Naive thymus-derived CD4-positive, alpha-beta T cell (primary cell): ENCODE data around the gene FRMD4B. TPM values are rescaled to one million over a fixed set of nuclear protein-coding genes. Genes with fewer than 3 reads are reported as not detected.

Experiments
- ATAC-seq: fragments of 150-1000 bp; cut with Tn5 transposase; 2 replicates; pipeline ENCODE4 v1.10.0; 2021; ENCODE audit warnings: mild to moderate bottlenecking, moderate library complexity
- CTCF ChIA-PET: fragments of 350-600 bp; sonication (Branson Sonifier 250); formaldehyde crosslinking; loops from one replicate; lab custom pipeline; 2021; ENCODE audit warnings: antibody characterized with exemption; lab: Charles Lee
- POLR2A ChIA-PET: fragments of 350-600 bp; sonication (Branson Sonifier 250); formaldehyde crosslinking; loops from one replicate; lab custom pipeline; 2021; ENCODE audit warnings: antibody characterized with exemption, inconsistent platforms; lab: Charles Lee
- DNase-seq, 9 donors: peaks; one replicate each; pipeline versions ENCODE4 v3.0.0 to v3.0.0-alpha.2; 2020 to 2022; ENCODE audit warnings: mixed read lengths in 1 of 9
- H3K27ac ChIP-seq: one replicate; pipeline ENCODE4 v1.7.0; 2013; ENCODE audit warnings: mild to moderate bottlenecking, low read depth, low read length, moderate library complexity
- H3K27me3 ChIP-seq, 2 donors: one replicate each; pipeline ENCODE4 v1.7.0; 2013; ENCODE audit warnings: low read length in 2 of 2, mild to moderate bottlenecking in 2 of 2, moderate library complexity in 2 of 2; ENCODE audit not compliant: control insufficient read depth in 2 of 2, insufficient read depth in 2 of 2
- H3K36me3 ChIP-seq, 3 experiments: 1 replicate in 2 of 3; 2 replicates in 1 of 3; pipeline ENCODE4 v1.7.0; 2013; ENCODE audit warnings: low read length in 3 of 3, mild to moderate bottlenecking in 3 of 3, moderate library complexity in 1 of 3; ENCODE audit not compliant: insufficient read depth in 3 of 3, control insufficient read depth in 2 of 3
- H3K4me1 ChIP-seq, 2 donors: one replicate each; pipeline ENCODE4 v1.7.0; 2013; ENCODE audit warnings: low read length in 2 of 2, mild to moderate bottlenecking in 2 of 2, moderate library complexity in 1 of 2; ENCODE audit not compliant: control insufficient read depth in 2 of 2, insufficient read depth in 2 of 2
- H3K4me3 ChIP-seq: 2 replicates; pipeline ENCODE4 v1.7.0; 2013; ENCODE audit warnings: mild to moderate bottlenecking, low read length
- H3K9me3 ChIP-seq, 3 experiments: 1 replicate in 2 of 3; 2 replicates in 1 of 3; pipeline ENCODE4 v1.7.0; 2013; ENCODE audit warnings: low read length in 3 of 3; ENCODE audit not compliant: control insufficient read depth in 2 of 3
- H3K27ac Mint-ChIP-seq, 9 donors: one replicate each; pipeline ENCODE4 v1.8.0; 2020 to 2022; ENCODE audit warnings: mixed read lengths in 9 of 9, mild to moderate bottlenecking in 8 of 9, moderate library complexity in 5 of 9, inconsistent platforms in 2 of 9
- H3K27me3 Mint-ChIP-seq, 5 donors: one replicate each; pipeline ENCODE4 v1.8.0; 2021 to 2022; ENCODE audit warnings: mixed read lengths in 5 of 5, mild to moderate bottlenecking in 1 of 5
- H3K36me3 Mint-ChIP-seq, 5 donors: one replicate each; pipeline ENCODE4 v1.8.0; 2020 to 2022; ENCODE audit warnings: mixed read lengths in 5 of 5, mild to moderate bottlenecking in 3 of 5, inconsistent platforms in 1 of 5
- H3K4me1 Mint-ChIP-seq, 7 donors: one replicate each; pipeline ENCODE4 v1.8.0; 2020 to 2022; ENCODE audit warnings: mixed read lengths in 7 of 7, mild to moderate bottlenecking in 3 of 7, inconsistent platforms in 1 of 7
- H3K4me3 Mint-ChIP-seq, 10 donors: one replicate each; pipeline ENCODE4 v1.8.0; 2020 to 2022; ENCODE audit warnings: mild to moderate bottlenecking in 10 of 10, mixed read lengths in 10 of 10, moderate library complexity in 6 of 10, inconsistent platforms in 2 of 10
- H3K9me3 Mint-ChIP-seq, 11 donors: one replicate each; pipeline ENCODE4 v1.8.0; 2020 to 2022; ENCODE audit warnings: mixed read lengths in 11 of 11, mild to moderate bottlenecking in 4 of 11, inconsistent platforms in 1 of 11, moderate library complexity in 1 of 11
- intact Hi-C, 2 donors: fragments of 100-400 bp; cut with micrococcal nuclease; formaldehyde crosslinking; loops; one replicate each; pipeline ENCODE4 v1.15.1; 2023
- polyA plus RNA-seq, 2 donors: library from polyadenylated mRNA; unstranded; fragments of 300-500 nt; fragmentation: Illumina TruSeq; gene quantifications; one replicate each; pipeline ENCODE4 v1.2.3, GENCODE V29; 2021
- total RNA-seq, 6 experiments: library from RNA in 5 of 6; stranded (reverse) in 5 of 6; gene quantifications; 1 replicate in 5 of 6; 2 replicates in 1 of 6; pipeline ENCODE4 v1.2.3 and lab custom pipeline; 2021 to 2026

Gene FRMD4B
- total and polyA plus RNA-seq, 7 experiments from 2014 or later: 0.59 to 32.2 (median 5.6) TPM; not detected in 1

GRCh38 chr3:69174871-69175737 lies 210.8 kb downstream of the FRMD4B start:
- Histone ChIP-seq H3K36me3 (no peaks in the 10 kb centered on the region), H3K27ac (no peak overlapping the region), H3K9me3 (no peaks in the 10 kb centered on the region), H3K4me3 (no peak overlapping the region), H3K4me1 (no peaks in the 10 kb centered on the region), H3K27me3 (no peaks in the 10 kb centered on the region)
- ChIA-PET CTCF (interaction anchor here (1.4 kb wide), 1 partner anchor 54 kb away, joined by 3 read pairs; no protein-coding TSS in a partner anchor), POLR2A (no interaction called here)
- H3K27me3 Mint-ChIP-seq: no peaks in the 10 kb centered on the region
- peaks cover 0 to 28% (median 0%) of the 10 kb centered on the region in 7 donors for H3K4me1 Mint-ChIP-seq
- H3K27ac Mint-ChIP-seq: peak overlapping the region in 1 of 9 donors; percentile 25
- DNase-seq (no peak), ATAC-seq (no peak)
- H3K9me3 Mint-ChIP-seq: no peaks in the 10 kb centered on the region
- no peak overlapping the region for H3K4me3 Mint-ChIP-seq
- peaks cover 0 to 36% (median 5%) of the 10 kb centered on the region in 5 donors for H3K36me3 Mint-ChIP-seq
- intact Hi-C loops: loop anchor here in 1 of 2 donors (5.0 kb wide), 2 partner anchors 52 to 77 kb away; no protein-coding TSS in a partner anchor

GRCh38 chr3:69174445-69174844 lies 211.4 kb downstream of the FRMD4B start:
- H3K36me3 Mint-ChIP-seq: peaks cover 0 to 32% (median 5%) of the 10 kb centered on the region in 5 donors
- Histone ChIP-seq H3K27me3 (no peaks in the 10 kb centered on the region), H3K36me3 (no peaks in the 10 kb centered on the region), H3K9me3 (no peaks in the 10 kb centered on the region), H3K4me1 (no peaks in the 10 kb centered on the region), H3K4me3 (no peak overlapping the region), H3K27ac (no peak overlapping the region)
- H3K9me3 Mint-ChIP-seq: no peaks in the 10 kb centered on the region
- H3K4me3 Mint-ChIP-seq: no peak overlapping the region
- intact Hi-C loops: loop anchor here in 1 of 2 donors (5.0 kb wide), 1 partner anchor 78 kb away; no protein-coding TSS in a partner anchor
- ATAC-seq (no peak), DNase-seq (no peak)
- peaks cover 0 to 24% (median 0%) of the 10 kb centered on the region in 7 donors for H3K4me1 Mint-ChIP-seq
- CTCF ChIA-PET: interaction anchor here (0.6 to 1.4 kb wide), 3 partner anchors 17 to 64 kb away, joined by 3 to 5 read pairs (median 3); no protein-coding TSS in a partner anchor
- POLR2A ChIA-PET: no interaction called here
- no peaks in the 10 kb centered on the region for H3K27me3 Mint-ChIP-seq
- H3K27ac Mint-ChIP-seq: no peak overlapping the region

- H3K27me3 Mint-ChIP-seq: no peaks in the 10 kb centered on the region
- intact Hi-C loops: loop anchor here in 1 of 2 donors (5.0 kb wide), 1 partner anchor 80 kb away; no protein-coding TSS in a partner anchor
- H3K4me3 Mint-ChIP-seq: no peak overlapping the region
- peaks cover 0 to 8% (median 0%) of the 10 kb centered on the region in 7 donors for H3K4me1 Mint-ChIP-seq
- H3K36me3 Mint-ChIP-seq: peaks cover 0 to 16% (median 5%) of the 10 kb centered on the region in 5 donors
- no peak overlapping the region for H3K27ac ChIP-seq
- H3K9me3 ChIP-seq: no peaks in the 10 kb centered on the region
- no peak overlapping the region for H3K27ac Mint-ChIP-seq
- DNase-seq (no peak), ATAC-seq (no peak)
- H3K4me3 ChIP-seq: no peak overlapping the region
- ChIA-PET CTCF (interaction anchor here (0.6 to 1.3 kb wide), 2 partner anchors 9 to 11 kb away, joined by 3 to 4 read pairs; no protein-coding TSS in a partner anchor), POLR2A (no interaction called here)
- H3K27me3 ChIP-seq: no peaks in the 10 kb centered on the region
- no peaks in the 10 kb centered on the region for H3K4me1 ChIP-seq
- H3K9me3 Mint-ChIP-seq: no peaks in the 10 kb centered on the region
- no peaks in the 10 kb centered on the region for H3K36me3 ChIP-seq
These were observed 213.8 kb downstream of the FRMD4B start for GRCh38 chr3:69172058-69172457.

GRCh38 chr3:69166446-69166845 lies 219.4 kb downstream of the FRMD4B start:
- no peak for ATAC-seq
- CTCF ChIA-PET: no interaction called here
- POLR2A ChIA-PET: no interaction called here

GRCh38 chr3:69165744-69166143 lies 220.1 kb downstream of the FRMD4B start:
- intact Hi-C loops: loop anchor here in 1 of 2 donors (10.0 kb wide), 1 partner anchor 1189 kb away; no protein-coding TSS in a partner anchor
- Histone ChIP-seq H3K4me1 (no peaks in the 10 kb centered on the region), H3K27me3 (no peaks in the 10 kb centered on the region), H3K36me3 (no peaks in the 10 kb centered on the region), H3K9me3 (no peaks in the 10 kb centered on the region), H3K27ac (no peak overlapping the region), H3K4me3 (no peak overlapping the region)
- no peak overlapping the region for H3K27ac Mint-ChIP-seq
- DNase-seq: no peak
- ChIA-PET POLR2A (interaction anchor here (0.5 kb wide), 1 partner anchor 140 kb away, joined by 3 read pairs; no protein-coding TSS in a partner anchor), CTCF (interaction anchor here (0.6 to 1.0 kb wide), 2 partner anchors 10 to 162 kb away, joined by 3 to 4 read pairs; no protein-coding TSS in a partner anchor)
- H3K9me3 Mint-ChIP-seq: no peaks in the 10 kb centered on the region
- no peaks in the 10 kb centered on the region for H3K27me3 Mint-ChIP-seq
- no peak for ATAC-seq
- no peaks in the 10 kb centered on the region for H3K36me3 Mint-ChIP-seq
- no peak overlapping the region for H3K4me3 Mint-ChIP-seq
- H3K4me1 Mint-ChIP-seq: peaks cover 0 to 11% (median 0%) of the 10 kb centered on the region in 7 donors

More at GRCh38 chr3:69166446-69166845, 219.4 kb downstream of the FRMD4B start:
- Histone ChIP-seq H3K27me3 (no peaks in the 10 kb centered on the region), H3K36me3 (no peaks in the 10 kb centered on the region), H3K4me3 (no peak overlapping the region), H3K4me1 (no peaks in the 10 kb centered on the region), H3K27ac (no peak overlapping the region), H3K9me3 (no peaks in the 10 kb centered on the region)
- Mint-ChIP-seq H3K4me3 (no peak overlapping the region), H3K27ac (no peak overlapping the region), H3K9me3 (no peaks in the 10 kb centered on the region), H3K36me3 (peaks cover 0 to 3% (median 0%) of the 10 kb centered on the region in 5 donors), H3K4me1 (peaks cover 0 to 10% (median 0%) of the 10 kb centered on the region in 7 donors), H3K27me3 (no peaks in the 10 kb centered on the region)
- intact Hi-C loops: loop anchor here in 1 of 2 donors (10.0 kb wide), 1 partner anchor 1188 kb away; no protein-coding TSS in a partner anchor
- DNase-seq: no peak

- H3K27me3 ChIP-seq: no peaks in the 10 kb centered on the region
- Mint-ChIP-seq H3K27me3 (peaks cover 0 to 4% (median 0%) of the 10 kb centered on the region in 5 donors), H3K4me1 (peaks cover 0 to 15% (median 0%) of the 10 kb centered on the region in 7 donors), H3K4me3 (no peak overlapping the region), H3K36me3 (no peaks in the 10 kb centered on the region), H3K27ac (peak overlapping the region in 1 of 9 donors; percentile 29), H3K9me3 (no peaks in the 10 kb centered on the region)
- no peaks in the 10 kb centered on the region for H3K4me1 ChIP-seq
- H3K36me3 ChIP-seq: no peaks in the 10 kb centered on the region
- H3K9me3 ChIP-seq: no peaks in the 10 kb centered on the region
- ATAC-seq: no peak
- intact Hi-C loops: loop anchor here (5.0 to 10.0 kb wide), 2 partner anchors 33 to 1191 kb away; no protein-coding TSS in a partner anchor
- no peak overlapping the region for H3K27ac ChIP-seq
- no peak for DNase-seq
- ChIA-PET POLR2A (no interaction called here), CTCF (interaction anchor here (0.8 kb wide), 1 partner anchor 142 kb away, joined by 3 read pairs; no protein-coding TSS in a partner anchor)
- H3K4me3 ChIP-seq: no peak overlapping the region
These were observed 221.6 kb downstream of the FRMD4B start for GRCh38 chr3:69164296-69164695.
